Bronchial epithelial cell (primary cell): ENCODE data around the gene TBK1. TPM values are rescaled to one million over a fixed set of nuclear protein-coding genes. Genes with fewer than 3 reads are reported as not detected.

Experiments used
- DNase-seq: peaks from one replicate; pipeline ENCODE4 v3.0.0-alpha.2; 2010; ENCODE audit warnings: low read depth
- FAIRE-seq: peaks from 2 replicates; lab custom pipeline; 2011; peaks lifted over from hg19 to GRCh38; lab: Jason Lieb, UNC
- H3K27me3 ChIP-seq: 2 replicates; pipeline ENCODE4 v1.5.1; 2011; ENCODE audit warnings: low read length; ENCODE audit not compliant: control insufficient read depth, insufficient read depth
- H3K36me3 ChIP-seq: 2 replicates; pipeline ENCODE4 v1.5.1; 2011; ENCODE audit warnings: low read length; ENCODE audit not compliant: control insufficient read depth, insufficient read depth
- H3K4me3 ChIP-seq: 2 replicates; pipeline ENCODE4 v1.5.1; 2011; ENCODE audit warnings: mild to moderate bottlenecking, low read depth, low read length, control low read depth
- total RNA-seq: library from RNA; depleted of rRNA; stranded (reverse); fragments of >200 nt; gene quantifications from 2 replicates; pipeline ENCODE4 v1.2.1, GENCODE V29; 2014
- TF ChIP-seq, protein P1 (sequence below): IDR thresholded peaks from 2 replicates; pipeline ENCODE4 v1.5.1; 2011; ENCODE audit warnings: mild to moderate bottlenecking, moderate library complexity, low read length, control low read depth, inconsistent platforms; ENCODE audit not compliant: insufficient read depth, severe bottlenecking

The TBK1 gene
- total RNA-seq, 1 donor from 2014 or later = 20.0 TPM

DNA sequence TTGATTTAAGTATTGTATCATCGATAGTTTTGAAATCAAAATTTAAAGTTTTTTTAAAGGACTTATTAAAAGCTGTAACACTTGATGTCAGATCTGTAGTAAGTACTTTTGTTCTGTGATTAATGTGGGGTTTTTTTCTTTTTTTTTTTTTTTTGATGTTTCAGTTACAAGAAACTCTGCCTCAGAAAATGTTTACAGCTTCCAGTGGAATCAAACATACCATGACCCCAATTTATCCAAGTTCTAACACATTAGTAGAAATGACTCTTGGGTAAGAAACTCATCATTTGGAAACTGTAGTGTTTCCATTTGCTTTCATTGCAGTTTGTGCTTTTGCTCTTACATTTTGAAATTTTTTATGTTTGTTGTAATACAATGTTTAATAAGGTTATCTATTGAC lies 45.6 kb downstream of the TBK1 start:
- FAIRE-seq = no peak

DNA sequence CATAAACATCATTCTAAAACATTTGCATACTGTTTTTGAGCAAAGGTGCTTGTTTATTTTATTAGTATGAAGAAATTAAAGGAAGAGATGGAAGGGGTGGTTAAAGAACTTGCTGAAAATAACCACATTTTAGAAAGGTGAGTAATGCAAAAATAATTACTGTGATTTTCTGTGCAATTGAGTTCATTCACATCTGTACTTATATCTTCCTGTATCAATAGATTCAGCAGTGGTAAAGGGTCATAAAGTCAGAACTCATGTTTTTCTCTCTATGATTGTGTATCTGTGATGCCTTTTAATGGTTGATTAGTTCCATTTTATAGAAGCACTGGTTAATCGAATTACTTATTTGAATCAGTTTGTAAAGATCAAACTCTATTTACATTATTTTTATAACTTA lies 46.0 kb downstream of the TBK1 start:
- no peak for DNase-seq
- TF ChIP-seq, protein P1, sequence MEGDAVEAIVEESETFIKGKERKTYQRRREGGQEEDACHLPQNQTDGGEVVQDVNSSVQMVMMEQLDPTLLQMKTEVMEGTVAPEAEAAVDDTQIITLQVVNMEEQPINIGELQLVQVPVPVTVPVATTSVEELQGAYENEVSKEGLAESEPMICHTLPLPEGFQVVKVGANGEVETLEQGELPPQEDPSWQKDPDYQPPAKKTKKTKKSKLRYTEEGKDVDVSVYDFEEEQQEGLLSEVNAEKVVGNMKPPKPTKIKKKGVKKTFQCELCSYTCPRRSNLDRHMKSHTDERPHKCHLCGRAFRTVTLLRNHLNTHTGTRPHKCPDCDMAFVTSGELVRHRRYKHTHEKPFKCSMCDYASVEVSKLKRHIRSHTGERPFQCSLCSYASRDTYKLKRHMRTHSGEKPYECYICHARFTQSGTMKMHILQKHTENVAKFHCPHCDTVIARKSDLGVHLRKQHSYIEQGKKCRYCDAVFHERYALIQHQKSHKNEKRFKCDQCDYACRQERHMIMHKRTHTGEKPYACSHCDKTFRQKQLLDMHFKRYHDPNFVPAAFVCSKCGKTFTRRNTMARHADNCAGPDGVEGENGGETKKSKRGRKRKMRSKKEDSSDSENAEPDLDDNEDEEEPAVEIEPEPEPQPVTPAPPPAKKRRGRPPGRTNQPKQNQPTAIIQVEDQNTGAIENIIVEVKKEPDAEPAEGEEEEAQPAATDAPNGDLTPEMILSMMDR = no peak
- FAIRE-seq = no peak
- no peak overlapping the region for H3K4me3 ChIP-seq
- H3K36me3 ChIP-seq = peaks cover 2% of the 10 kb centered on the region
- H3K27me3 ChIP-seq = no peaks in the 10 kb centered on the region

More for the DNA sequence above, 45.6 kb downstream of the TBK1 start:
- no peak for DNase-seq
- TF ChIP-seq, protein P1 = no peak
- no peak overlapping the region for H3K4me3 ChIP-seq
- peaks cover 2% of the 10 kb centered on the region for H3K36me3 ChIP-seq
- H3K27me3 ChIP-seq = no peaks in the 10 kb centered on the region

DNA sequence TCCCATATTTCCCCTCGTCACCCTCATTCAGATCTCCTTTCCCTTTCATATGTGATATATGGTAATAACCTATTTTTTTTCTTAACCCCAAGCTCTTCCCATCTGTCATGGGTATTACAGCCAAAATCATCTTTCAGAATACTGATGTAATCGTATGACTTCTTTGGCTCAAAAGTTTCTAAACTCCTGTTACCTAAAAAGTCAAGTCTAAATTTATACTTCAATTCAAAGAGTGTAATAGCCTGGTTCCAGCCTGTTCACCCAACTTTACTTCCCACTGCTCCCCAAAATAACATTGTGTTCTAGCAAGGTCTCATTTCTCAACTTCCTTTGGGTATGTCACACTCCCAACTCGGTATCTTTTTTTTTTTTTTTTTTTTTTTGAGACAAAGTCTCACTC lies 48.5 kb downstream of the TBK1 start:
- TF ChIP-seq, protein P1 = no peak
- no peak for FAIRE-seq

DNA sequence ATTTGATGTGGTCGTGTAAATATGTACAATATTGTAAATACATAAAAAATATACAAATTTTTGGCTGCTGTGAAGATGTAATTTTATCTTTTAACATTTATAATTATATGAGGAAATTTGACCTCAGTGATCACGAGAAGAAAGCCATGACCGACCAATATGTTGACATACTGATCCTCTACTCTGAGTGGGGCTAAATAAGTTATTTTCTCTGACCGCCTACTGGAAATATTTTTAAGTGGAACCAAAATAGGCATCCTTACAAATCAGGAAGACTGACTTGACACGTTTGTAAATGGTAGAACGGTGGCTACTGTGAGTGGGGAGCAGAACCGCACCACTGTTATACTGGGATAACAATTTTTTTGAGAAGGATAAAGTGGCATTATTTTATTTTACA lies 49.6 kb downstream of the TBK1 start:
- no peak for FAIRE-seq
- H3K36me3 ChIP-seq = no peaks in the 10 kb centered on the region
- TF ChIP-seq, protein P1 = no peak
- H3K4me3 ChIP-seq = no peak overlapping the region
- H3K27me3 ChIP-seq = no peaks in the 10 kb centered on the region
- DNase-seq = no peak

More for the DNA sequence above, 48.5 kb downstream of the TBK1 start:
- H3K4me3 ChIP-seq = no peak overlapping the region
- H3K27me3 ChIP-seq = no peaks in the 10 kb centered on the region
- H3K36me3 ChIP-seq = peaks cover under 1% of the 10 kb centered on the region
- no peak for DNase-seq

DNA sequence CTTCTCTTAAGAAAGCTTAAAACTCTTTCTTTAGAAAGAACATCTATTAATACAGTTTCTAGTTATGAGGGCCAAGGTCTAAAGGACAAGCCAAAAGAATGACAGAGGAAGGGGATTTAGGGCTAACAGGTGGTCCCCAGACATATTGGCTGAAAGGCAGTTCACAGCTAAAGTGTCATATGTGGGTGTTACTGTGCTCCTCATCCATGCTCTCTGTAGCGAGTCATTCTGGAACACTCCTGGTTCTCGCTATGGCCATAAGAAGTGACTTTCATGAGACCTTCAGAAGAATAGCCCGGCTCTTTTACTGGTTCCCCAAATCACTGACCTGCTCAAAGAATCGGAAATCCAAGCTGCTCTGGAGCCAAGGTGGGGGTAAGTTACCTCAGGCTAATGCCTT lies 55.0 kb downstream of the TBK1 start:
- DNase-seq (no peak), FAIRE-seq (no peak)
- TF ChIP-seq, protein P1 = no peak
- Histone ChIP-seq H3K36me3 (no peaks in the 10 kb centered on the region), H3K4me3 (no peak overlapping the region), H3K27me3 (no peaks in the 10 kb centered on the region)

DNA sequence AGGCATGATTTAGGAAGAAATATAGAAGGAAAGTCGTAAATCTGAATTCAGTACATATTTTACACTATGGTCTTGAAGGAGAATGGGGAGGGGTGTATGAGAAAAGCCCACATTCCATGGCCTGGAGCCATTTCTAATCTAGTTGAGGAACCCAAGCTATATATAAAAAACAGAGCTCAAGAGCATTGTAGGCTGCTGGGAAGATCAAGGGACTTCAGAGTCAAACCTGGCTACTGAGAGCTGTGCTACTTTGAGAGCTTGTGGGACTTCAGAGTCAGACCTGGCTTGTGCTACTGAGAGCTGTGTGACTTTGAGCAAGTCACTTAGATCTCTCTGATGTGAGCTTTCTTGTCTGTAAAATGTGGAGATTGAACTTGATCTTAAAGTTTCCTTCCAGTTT lies 58.7 kb downstream of the TBK1 start:
- no peak for DNase-seq
- Histone ChIP-seq H3K27me3 (no peaks in the 10 kb centered on the region), H3K4me3 (no peak overlapping the region), H3K36me3 (no peaks in the 10 kb centered on the region)
- TF ChIP-seq, protein P1 = no peak
- FAIRE-seq = no peak
